Fibroblast of lung (primary cell): ENCODE measurements around the gene CHCHD5. TPM values are rescaled to one million over a fixed set of nuclear protein-coding genes. Genes with fewer than 3 reads are reported as not detected.

Experiments
- DNase-seq, 2 donors: peaks; one replicate each; pipeline versions ENCODE4 v3.0.0 to v3.0.0-alpha.2; 2010; ENCODE audit warnings: low read depth in 2 of 2
- H2AFZ ChIP-seq: 2 replicates; pipeline ENCODE4 v1.5.1; 2012; ENCODE audit warnings: low read length, control low read depth, inconsistent platforms
- H3K27ac ChIP-seq: 2 replicates; pipeline ENCODE4 v1.5.1; 2011; ENCODE audit warnings: low read length, control low read depth; ENCODE audit not compliant: insufficient read depth
- H3K27me3 ChIP-seq: 2 replicates; pipeline ENCODE4 v1.5.1; 2011; ENCODE audit warnings: mild to moderate bottlenecking, low read length; ENCODE audit not compliant: control insufficient read depth, insufficient read depth
- H3K36me3 ChIP-seq: 2 replicates; pipeline ENCODE4 v1.5.1; 2011; ENCODE audit warnings: low read length; ENCODE audit not compliant: control insufficient read depth, insufficient read depth
- H3K4me1 ChIP-seq: 2 replicates; pipeline ENCODE4 v1.5.1; 2011; ENCODE audit warnings: low read length; ENCODE audit not compliant: control insufficient read depth, insufficient read depth; ENCODE audit errors: extremely low read depth
- H3K4me2 ChIP-seq: 2 replicates; pipeline ENCODE4 v1.5.1; 2011; ENCODE audit warnings: low read length, control low read depth; ENCODE audit not compliant: insufficient read depth; ENCODE audit errors: extremely low read depth
- H3K4me3 ChIP-seq, 4 experiments: fragments of 200-600 bp in 1 of 4; sonication (generic) in 1 of 4; replicated peaks in 1 of 4; 2 replicates each; pipeline ENCODE4 v1.5.1; 2011 to 2016; ENCODE audit warnings: low read length in 4 of 4, low read depth in 3 of 4, mild to moderate bottlenecking in 3 of 4, control low read depth in 2 of 4, inconsistent platforms in 1 of 4, mixed read lengths in 1 of 4; ENCODE audit not compliant: insufficient read depth in 1 of 4; ENCODE audit errors: control extremely low read depth in 1 of 4
- H3K79me2 ChIP-seq: 2 replicates; pipeline ENCODE4 v1.5.1; 2012; ENCODE audit warnings: mild to moderate bottlenecking, low read length, inconsistent platforms; ENCODE audit not compliant: control insufficient read depth, insufficient read depth
- H3K9ac ChIP-seq: 2 replicates; pipeline ENCODE4 v1.5.1; 2011; ENCODE audit warnings: mild to moderate bottlenecking, low read length, control low read depth; ENCODE audit not compliant: insufficient read depth
- H3K9me3 ChIP-seq: 2 replicates; pipeline ENCODE4 v1.5.1; 2012; ENCODE audit warnings: low read depth, low read length; ENCODE audit not compliant: control insufficient read depth, insufficient read depth
- H4K20me1 ChIP-seq: 2 replicates; pipeline ENCODE4 v1.5.1; 2011; ENCODE audit warnings: low read length; ENCODE audit not compliant: control insufficient read depth, insufficient read depth; ENCODE audit errors: extremely low read depth
- CTCF ChIP-seq, 2 donors: IDR thresholded peaks in 1 of 2; conservative IDR thresholded peaks in 1 of 2; 1 replicate in 1 of 2; 2 replicates in 1 of 2; pipeline ENCODE4 v1.5.1; 2011 to 2012; ENCODE audit warnings: low read length in 2 of 2, control low read depth in 1 of 2, inconsistent platforms in 1 of 2, low read depth in 1 of 2, mild to moderate bottlenecking in 1 of 2
- EZH2 ChIP-seq: IDR thresholded peaks from 2 replicates; pipeline ENCODE4 v1.5.1; 2012; ENCODE audit warnings: low read length, control low read depth, mild to moderate bottlenecking; ENCODE audit errors: missing control alignments
- polyA plus RNA-seq, 2 donors: library from polyadenylated mRNA; depleted of rRNA in 1 of 2; stranded (reverse) in 1 of 2; unstranded in 1 of 2; fragments of >200 nt; gene quantifications; 2 replicates each; pipeline ENCODE4 v1.2.1, GENCODE V29; 2011 to 2012; ENCODE audit warnings: missing spikeins in 1 of 2
- total RNA-seq: library from RNA; depleted of rRNA; stranded (reverse); fragments of >200 nt; gene quantifications from 2 replicates; pipeline ENCODE4 v1.2.1, GENCODE V29; 2014

CHCHD5 gene
- total and polyA plus RNA-seq, 2 donors (not counting 1 experiment from before 2014, with no cell fraction given) = 10.5 to 17.0 TPM

GRCh38 chr2:112618383-112618782 is 34.0 kb downstream of the CHCHD5 start:
- Histone ChIP-seq H3K4me2 (no peak overlapping the region), H3K9me3 (no peaks in the 10 kb centered on the region), H3K4me3 (no peak overlapping the region), H4K20me1 (no peaks in the 10 kb centered on the region), H3K9ac (no peak overlapping the region), H3K36me3 (no peaks in the 10 kb centered on the region), H3K27me3 (no peaks in the 10 kb centered on the region), H2AFZ (no peak overlapping the region), H3K79me2 (no peaks in the 10 kb centered on the region), H3K4me1 (peaks cover 9% of the 10 kb centered on the region), H3K27ac (no peak overlapping the region)
- DNase-seq = no peak
- TF ChIP-seq EZH2 = no peak
- no peak for TF ChIP-seq CTCF (conservative IDR thresholded peaks at IDR 0.05 in 1 of 2, IDR thresholded peaks at IDR 0.05 in 1 of 2; ENCODE audit: low read depth in 1 of 2, low read length in 2 of 2)

GRCh38 chr2:112621790-112622527 is 37.5 kb downstream of the CHCHD5 start:
- H3K4me2 ChIP-seq = peak overlapping the region; percentile 66
- no peaks in the 10 kb centered on the region for H3K9me3 ChIP-seq
- no peaks in the 10 kb centered on the region for H3K79me2 ChIP-seq
- H3K27me3 ChIP-seq = no peaks in the 10 kb centered on the region
- H3K36me3 ChIP-seq = no peaks in the 10 kb centered on the region
- no peak overlapping the region for H3K9ac ChIP-seq
- H4K20me1 ChIP-seq = no peaks in the 10 kb centered on the region
- H2AFZ ChIP-seq = no peak overlapping the region
- TF ChIP-seq EZH2 (no peak), CTCF (conservative IDR thresholded peaks at IDR 0.05 in 1 of 2, IDR thresholded peaks at IDR 0.05 in 1 of 2; ENCODE audit: low read depth in 1 of 2, low read length in 2 of 2) (no peak)
- H3K27ac ChIP-seq = peak overlapping the region; percentile 94
- peak; percentile 87 to 95 for DNase-seq
- no peak overlapping the region for H3K4me3 ChIP-seq
- peaks cover 32% of the 10 kb centered on the region for H3K4me1 ChIP-seq

- peaks cover 36% of the 10 kb centered on the region for H3K4me1 ChIP-seq
- H3K27me3 ChIP-seq = no peaks in the 10 kb centered on the region
- H3K4me3 ChIP-seq = no peak overlapping the region
- no peak overlapping the region for H2AFZ ChIP-seq
- no peak overlapping the region for H3K9ac ChIP-seq
- no peak for TF ChIP-seq CTCF (conservative IDR thresholded peaks at IDR 0.05 in 1 of 2, IDR thresholded peaks at IDR 0.05 in 1 of 2; ENCODE audit: low read depth in 1 of 2, low read length in 2 of 2)
- TF ChIP-seq EZH2 = no peak
- no peaks in the 10 kb centered on the region for H3K36me3 ChIP-seq
- H3K79me2 ChIP-seq = no peaks in the 10 kb centered on the region
- H3K4me2 ChIP-seq = peak overlapping the region; percentile 66
- H3K9me3 ChIP-seq = no peaks in the 10 kb centered on the region
- peak; percentile 96 to 97 for DNase-seq
- H4K20me1 ChIP-seq = no peaks in the 10 kb centered on the region
- peak overlapping the region; percentile 94 for H3K27ac ChIP-seq
Measured at GRCh38 chr2:112622528-112622849, 38.1 kb downstream of the CHCHD5 start.
